Psoas muscle (tissue), 8 donors: ENCODE data around the gene DTNB. TPM values are rescaled to one million over a fixed set of nuclear protein-coding genes. Genes with fewer than 3 reads are reported as not detected.
A peak's percentile ranks its signal among the peaks of the same experiment; 100 is the strongest.

Experiments
- ATAC-seq, 4 donors: fragments of 200-7000 bp; cut with Tn5 transposase; one replicate each; pipeline ENCODE4 v1.9.1; 2020; ENCODE audit warnings: moderate library complexity in 3 of 4, mild to moderate bottlenecking in 2 of 4
- DNase-seq, 2 donors: peaks; one replicate each; pipeline ENCODE4 v3.0.0-alpha.2; 2020
- H3K27ac ChIP-seq: fragments of 200-600 bp; one replicate; pipeline ENCODE4 v1.8.0; 2022
- H3K27me3 ChIP-seq, 3 donors: fragments of 200-600 bp in 1 of 3; one replicate each; pipeline versions ENCODE4 v1.6.1 to v1.8.0; 2013 to 2022; ENCODE audit warnings: low read length in 2 of 3, mild to moderate bottlenecking in 2 of 3, moderate library complexity in 1 of 3; ENCODE audit not compliant: insufficient read depth in 3 of 3
- H3K36me3 ChIP-seq, 2 donors: fragments of 200-600 bp in 1 of 2; one replicate each; pipeline versions ENCODE4 v1.6.1 to v1.8.0; 2013 to 2022; ENCODE audit warnings: low read depth in 1 of 2, mild to moderate bottlenecking in 1 of 2, moderate library complexity in 1 of 2; ENCODE audit not compliant: insufficient read depth in 1 of 2
- H3K4me1 ChIP-seq: fragments of 200-600 bp; one replicate; pipeline ENCODE4 v1.8.0; 2022
- H3K4me3 ChIP-seq: fragments of 200-600 bp; one replicate; pipeline ENCODE4 v1.8.0; 2022; ENCODE audit warnings: mild to moderate bottlenecking
- H3K9me3 ChIP-seq: fragments of 200-600 bp; one replicate; pipeline ENCODE4 v1.8.0; 2022
- WGBS, 3 donors: extraction: QIAGEN DNeasy Blood & Tissue Kit; methylation state at CpG; one replicate each; pipeline versions ENCODE4 v1.1.6 to v1.1.7; 2013; 5-methylcytosine and 5-hydroxymethylcytosine counted together
- intact Hi-C, 2 donors: fragments of 100-400 bp; cut with DNase I; formaldehyde crosslinking; loops; one replicate each; pipeline versions ENCODE4 v1.11.0 to v1.14.2; 2022
- polyA plus RNA-seq, 3 donors: library from polyadenylated mRNA; stranded (reverse); fragments of 200-250 nt; gene quantifications; one replicate each; pipeline ENCODE4 v1.2.3, GENCODE V29; 2013
- total RNA-seq, 4 donors: library from RNA; stranded (reverse); fragmentation: NEBNext Ultra II Directional in 2 of 4; extraction: Animal tissue kit (Norgen Biotek cat#: 25700) in 2 of 4; gene quantifications; one replicate each; pipeline versions ENCODE4 v1.2.1 to v1.2.4, GENCODE V29; 2021 to 2023
- TF ChIP-seq, protein P1 (sequence below): fragments of 200-600 bp; IDR thresholded peaks from one replicate; pipeline ENCODE4 v1.8.0; 2022; ENCODE audit warnings: antibody characterized with exemption
- donor health status: healthy with polysubstance abuse.
- donor health status: DM: no; HTN: no; CAD: no; lungs with moderate emphysema.
- donor health status: Bipolar disorder and iron deficiency.
- donor health status: healthy.
- donor health status: DM: yes; HTN: yes; CAD: no.
- donor health status: DM: no; HTN: no; CAD: no.
- donor health status: DM: no; HTN: no; CAD: no.
- donor health status: DM: yes; HTN: yes; CAD: no.

DTNB gene
- total and polyA plus RNA-seq, 7 donors: 2.3 to 6.3 (median 4.2) TPM

DNA sequence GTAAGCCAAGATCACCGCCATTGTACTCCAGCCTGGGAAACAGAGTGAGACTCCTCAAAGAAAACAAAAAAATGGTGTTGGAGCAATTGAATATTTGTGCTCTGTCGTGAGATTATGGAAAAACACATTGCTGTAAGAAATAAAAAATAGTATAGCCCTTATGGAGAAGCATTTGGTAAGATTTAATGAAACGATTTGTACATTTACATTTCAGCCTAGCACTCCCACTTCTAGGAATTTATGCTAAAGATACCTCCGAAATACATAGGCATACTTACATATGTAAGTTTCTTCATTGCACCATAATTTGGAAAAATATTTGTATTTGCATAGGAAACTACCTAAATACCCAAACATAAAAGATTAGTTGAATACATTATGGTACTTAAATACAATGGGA lies 8.7 kb upstream of the DTNB start:
- TF ChIP-seq, protein P1, sequence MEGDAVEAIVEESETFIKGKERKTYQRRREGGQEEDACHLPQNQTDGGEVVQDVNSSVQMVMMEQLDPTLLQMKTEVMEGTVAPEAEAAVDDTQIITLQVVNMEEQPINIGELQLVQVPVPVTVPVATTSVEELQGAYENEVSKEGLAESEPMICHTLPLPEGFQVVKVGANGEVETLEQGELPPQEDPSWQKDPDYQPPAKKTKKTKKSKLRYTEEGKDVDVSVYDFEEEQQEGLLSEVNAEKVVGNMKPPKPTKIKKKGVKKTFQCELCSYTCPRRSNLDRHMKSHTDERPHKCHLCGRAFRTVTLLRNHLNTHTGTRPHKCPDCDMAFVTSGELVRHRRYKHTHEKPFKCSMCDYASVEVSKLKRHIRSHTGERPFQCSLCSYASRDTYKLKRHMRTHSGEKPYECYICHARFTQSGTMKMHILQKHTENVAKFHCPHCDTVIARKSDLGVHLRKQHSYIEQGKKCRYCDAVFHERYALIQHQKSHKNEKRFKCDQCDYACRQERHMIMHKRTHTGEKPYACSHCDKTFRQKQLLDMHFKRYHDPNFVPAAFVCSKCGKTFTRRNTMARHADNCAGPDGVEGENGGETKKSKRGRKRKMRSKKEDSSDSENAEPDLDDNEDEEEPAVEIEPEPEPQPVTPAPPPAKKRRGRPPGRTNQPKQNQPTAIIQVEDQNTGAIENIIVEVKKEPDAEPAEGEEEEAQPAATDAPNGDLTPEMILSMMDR: no peak
- no peaks in the 10 kb centered on the region for H3K9me3 ChIP-seq
- no peaks in the 10 kb centered on the region for H3K4me1 ChIP-seq
- no peak for ATAC-seq
- no peak overlapping the region for H3K4me3 ChIP-seq
- no peak overlapping the region for H3K27ac ChIP-seq
- DNase-seq: no peak
- intact Hi-C loops: no loop called here
- H3K27me3 ChIP-seq: no peaks in the 10 kb centered on the region
- H3K36me3 ChIP-seq: no peaks in the 10 kb centered on the region
- WGBS, 3 donors: 87 to 89% (median 87%) methylated on average over 4 of the region's 4 CpGs

DNA sequence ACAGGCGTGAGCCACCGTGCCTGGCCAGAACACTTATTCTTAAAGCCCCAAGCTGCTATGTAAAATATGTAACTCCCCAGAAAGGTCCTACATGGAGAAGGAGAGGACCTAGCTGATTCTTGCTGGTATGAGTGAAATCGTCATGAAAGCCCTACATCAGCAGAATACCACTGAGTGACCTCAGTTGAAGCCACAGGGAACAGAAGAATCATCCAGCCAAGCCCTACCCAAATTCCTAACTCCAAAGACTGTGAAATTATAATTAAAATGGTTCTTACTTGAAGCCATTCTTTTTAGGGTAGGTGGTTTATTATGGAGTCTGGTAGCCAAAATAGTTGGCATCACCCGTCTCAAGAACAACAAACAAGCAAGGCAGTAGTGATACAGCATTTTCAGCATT lies 4.5 kb upstream of the DTNB start:
- ATAC-seq (no peak), DNase-seq (no peak)
- no peaks in the 10 kb centered on the region for H3K9me3 ChIP-seq
- no peak overlapping the region for H3K27ac ChIP-seq
- H3K36me3 ChIP-seq: no peaks in the 10 kb centered on the region
- 64 to 76% (median 75%) methylated on average over 4 of the region's 4 CpGs for WGBS, 3 donors
- H3K4me3 ChIP-seq: no peak overlapping the region
- H3K27me3 ChIP-seq: no peaks in the 10 kb centered on the region
- intact Hi-C loops: no loop called here
- TF ChIP-seq, protein P1: no peak
- peaks cover 3% of the 10 kb centered on the region for H3K4me1 ChIP-seq

DNA sequence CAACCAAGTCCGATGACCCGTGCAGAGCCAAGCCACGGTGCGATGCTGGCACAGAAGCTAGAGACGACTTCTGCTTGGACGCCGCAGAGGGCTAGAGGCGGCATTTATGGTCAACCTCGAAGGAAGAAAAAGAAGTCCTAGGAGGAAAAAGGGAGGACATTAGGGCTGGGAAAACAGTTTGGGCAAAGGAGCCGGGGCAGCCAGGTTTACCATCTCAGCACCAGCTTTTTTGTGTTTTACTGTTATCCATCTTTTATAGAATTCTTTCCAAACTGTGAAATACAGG lies 643 bp upstream of the DTNB start:
- 8 to 10% (median 10%) methylated on average over 10 of the region's 10 CpGs for WGBS, 3 donors
- TF ChIP-seq, protein P1: no peak
- Histone ChIP-seq H3K36me3 (no peaks in the 10 kb centered on the region), H3K4me3 (peak overlapping the region; percentile 86), H3K27ac (peak overlapping the region; percentile 78), H3K4me1 (peaks cover 11% of the 10 kb centered on the region), H3K9me3 (no peaks in the 10 kb centered on the region), H3K27me3 (no peaks in the 10 kb centered on the region)
- DNase-seq (no peak), ATAC-seq (no peak)
- intact Hi-C loops: no loop called here

DNA sequence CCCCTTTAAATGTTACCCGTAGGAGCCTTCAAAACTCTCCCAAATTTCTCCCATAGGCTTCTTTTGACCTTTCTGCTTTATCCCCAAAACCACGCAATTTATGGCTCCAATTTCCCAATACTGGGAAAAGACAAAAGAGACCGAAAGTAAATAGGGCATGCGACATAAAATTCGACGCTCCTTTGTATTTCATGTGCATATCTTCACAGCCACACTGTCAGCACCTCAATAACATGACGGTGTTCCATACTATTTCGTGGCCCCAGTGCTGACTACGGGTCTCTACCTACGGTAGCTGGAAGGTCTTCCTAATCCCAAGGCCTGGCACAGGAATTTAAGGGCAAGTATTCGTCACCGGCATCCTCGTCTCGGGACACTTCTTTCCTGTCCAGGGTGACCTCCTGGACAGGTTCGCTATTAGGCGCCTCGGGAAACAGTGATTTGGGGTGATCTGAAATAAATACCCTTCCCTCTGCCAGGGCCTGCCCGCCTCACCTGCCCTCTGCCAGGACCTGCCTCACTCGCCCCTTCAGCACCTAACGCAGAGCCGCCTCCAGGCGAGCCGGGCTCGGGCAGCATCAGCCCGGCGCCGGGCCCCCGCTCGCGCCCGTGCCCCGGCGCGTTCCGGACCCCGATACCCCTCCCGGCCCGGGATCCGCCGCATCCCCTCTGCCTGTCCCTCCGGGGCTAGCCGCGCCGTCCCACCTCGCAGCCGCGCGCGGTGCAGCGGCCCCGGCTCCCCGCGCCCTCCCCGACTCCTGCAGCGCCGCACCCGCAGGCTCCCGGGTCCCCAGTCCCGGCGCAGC lies 680 bp downstream of the DTNB start:
- no peaks in the 10 kb centered on the region for H3K27me3 ChIP-seq
- no peaks in the 10 kb centered on the region for H3K9me3 ChIP-seq
- no peaks in the 10 kb centered on the region for H3K36me3 ChIP-seq
- peaks cover 11% of the 10 kb centered on the region for H3K4me1 ChIP-seq
- TF ChIP-seq, protein P1: no peak
- peak overlapping the region; percentile 63 for H3K27ac ChIP-seq
- DNase-seq (peak; percentile 53 to 76), ATAC-seq (peak; percentile 48 to 68 (median 60))
- WGBS, 3 donors: 3 to 6% (median 6%) methylated on average over 32 to 60 of the region's 60 CpGs
- intact Hi-C loops: no loop called here
- H3K4me3 ChIP-seq: peak overlapping the region; percentile 86

DNA sequence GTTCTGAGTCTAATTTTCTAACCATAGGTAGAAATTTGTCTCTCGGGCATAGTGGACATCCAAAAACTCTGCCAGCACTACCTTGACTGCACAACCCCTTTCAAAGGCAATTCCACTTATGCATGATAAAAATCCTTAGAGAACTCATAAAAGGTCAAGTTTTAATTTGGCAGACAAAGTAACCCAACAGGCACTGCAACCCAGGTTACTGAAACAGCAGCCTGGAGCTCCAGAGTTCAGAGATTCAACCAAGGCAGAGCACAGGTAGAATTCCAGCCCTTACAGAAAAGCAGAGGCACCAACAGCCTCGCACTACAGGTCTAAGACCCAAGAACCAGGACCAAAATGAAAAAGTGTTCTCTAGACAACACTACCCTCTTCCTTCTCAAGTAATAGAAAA lies 1.8 kb downstream of the DTNB start:
- H3K9me3 ChIP-seq: no peaks in the 10 kb centered on the region
- DNase-seq: no peak
- H3K27ac ChIP-seq: no peak overlapping the region
- intact Hi-C loops: no loop called here
- H3K4me1 ChIP-seq: peaks cover 11% of the 10 kb centered on the region
- no peaks in the 10 kb centered on the region for H3K27me3 ChIP-seq
- H3K36me3 ChIP-seq: no peaks in the 10 kb centered on the region
- TF ChIP-seq, protein P1: no peak
- 95 to 98% (median 97%) methylated on average over 2 of the region's 2 CpGs for WGBS, 3 donors
- no peak for ATAC-seq
- no peak overlapping the region for H3K4me3 ChIP-seq
